Measurements from ENCODE around the gene PALLD. TPM values are rescaled to one million over a fixed set of nuclear protein-coding genes. Genes with fewer than 3 reads are reported as not detected.

Gene PALLD
- polyA plus RNA-seq, 1 donor from 2014 or later: 20.5 TPM

DNA sequence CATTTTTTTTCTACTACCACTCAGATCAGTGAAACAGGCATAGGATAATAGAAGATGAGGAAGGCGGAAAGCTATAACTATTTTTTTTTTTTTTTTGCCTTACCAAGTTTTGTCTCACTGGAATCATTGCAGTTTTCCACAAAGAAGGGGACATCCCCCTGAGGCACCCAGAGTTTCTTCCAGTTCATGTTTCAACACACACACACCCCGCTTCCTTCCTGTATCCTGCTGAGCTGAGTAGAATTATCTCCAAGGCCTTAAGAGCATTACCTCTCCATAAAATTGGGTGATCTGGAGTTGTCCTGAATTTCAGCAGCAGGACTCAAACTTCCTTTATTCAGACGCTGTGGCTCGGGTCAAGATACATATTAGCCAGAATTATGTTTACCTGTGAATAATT, 111.9 kb downstream of the PALLD start:
- Histone ChIP-seq H3K9ac (ENCODE audit: low read length) (no peak overlapping the region), H3K36me3 (ENCODE audit: insufficient read depth, low read length) (no peaks in the 10 kb centered on the region), H3F3A (ENCODE audit: insufficient read depth, low read length, poor library complexity, severe bottlenecking) (no peaks in the 10 kb centered on the region), H3K9me2 (ENCODE audit: insufficient read depth, low read length) (no peaks in the 10 kb centered on the region), H3K27ac (ENCODE audit: low read length) (no peak overlapping the region), H3K4me3 (ENCODE audit: low read length) (no peak overlapping the region), H4K20me1 (ENCODE audit: insufficient read depth) (no peaks in the 10 kb centered on the region), H3K79me2 (replicated peaks; ENCODE audit: insufficient read depth, low read length) (no peaks in the 10 kb centered on the region), H3K4me2 (ENCODE audit: low read length) (no peak overlapping the region), H3K27me3 (ENCODE audit: insufficient read depth, low read depth, low read length) (no peaks in the 10 kb centered on the region), H3K9me3 (ENCODE audit: low read length) (no peaks in the 10 kb centered on the region), H2AFZ (ENCODE audit: low read depth, low read length) (no peak overlapping the region)
- TF ChIP-seq SMC3 (conservative IDR thresholded peaks at IDR 0.05; ENCODE audit: poor library complexity) (no peak), MXI1 (conservative IDR thresholded peaks at IDR 0.05; ENCODE audit: poor library complexity, severe bottlenecking) (no peak), TAF1 (IDR thresholded peaks at IDR 0.05; ENCODE audit: low read depth) (no peak), EZH2 (IDR thresholded peaks at IDR 0.05; ENCODE audit: borderline replicate concordance, insufficient read depth, low read length, poor library complexity, severe bottlenecking) (no peak), EP300 (conservative IDR thresholded peaks at IDR 0.05; ENCODE audit: poor library complexity, severe bottlenecking) (no peak), POLR2AphosphoS5 (IDR thresholded peaks at IDR 0.05) (no peak), RAD21 (conservative IDR thresholded peaks at IDR 0.05) (no peak)
- TF ChIP-seq, protein P1, sequence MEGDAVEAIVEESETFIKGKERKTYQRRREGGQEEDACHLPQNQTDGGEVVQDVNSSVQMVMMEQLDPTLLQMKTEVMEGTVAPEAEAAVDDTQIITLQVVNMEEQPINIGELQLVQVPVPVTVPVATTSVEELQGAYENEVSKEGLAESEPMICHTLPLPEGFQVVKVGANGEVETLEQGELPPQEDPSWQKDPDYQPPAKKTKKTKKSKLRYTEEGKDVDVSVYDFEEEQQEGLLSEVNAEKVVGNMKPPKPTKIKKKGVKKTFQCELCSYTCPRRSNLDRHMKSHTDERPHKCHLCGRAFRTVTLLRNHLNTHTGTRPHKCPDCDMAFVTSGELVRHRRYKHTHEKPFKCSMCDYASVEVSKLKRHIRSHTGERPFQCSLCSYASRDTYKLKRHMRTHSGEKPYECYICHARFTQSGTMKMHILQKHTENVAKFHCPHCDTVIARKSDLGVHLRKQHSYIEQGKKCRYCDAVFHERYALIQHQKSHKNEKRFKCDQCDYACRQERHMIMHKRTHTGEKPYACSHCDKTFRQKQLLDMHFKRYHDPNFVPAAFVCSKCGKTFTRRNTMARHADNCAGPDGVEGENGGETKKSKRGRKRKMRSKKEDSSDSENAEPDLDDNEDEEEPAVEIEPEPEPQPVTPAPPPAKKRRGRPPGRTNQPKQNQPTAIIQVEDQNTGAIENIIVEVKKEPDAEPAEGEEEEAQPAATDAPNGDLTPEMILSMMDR (IDR thresholded peaks at IDR 0.05; ENCODE audit: poor library complexity, severe bottlenecking): no peak
- TF ChIP-seq, protein P2, sequence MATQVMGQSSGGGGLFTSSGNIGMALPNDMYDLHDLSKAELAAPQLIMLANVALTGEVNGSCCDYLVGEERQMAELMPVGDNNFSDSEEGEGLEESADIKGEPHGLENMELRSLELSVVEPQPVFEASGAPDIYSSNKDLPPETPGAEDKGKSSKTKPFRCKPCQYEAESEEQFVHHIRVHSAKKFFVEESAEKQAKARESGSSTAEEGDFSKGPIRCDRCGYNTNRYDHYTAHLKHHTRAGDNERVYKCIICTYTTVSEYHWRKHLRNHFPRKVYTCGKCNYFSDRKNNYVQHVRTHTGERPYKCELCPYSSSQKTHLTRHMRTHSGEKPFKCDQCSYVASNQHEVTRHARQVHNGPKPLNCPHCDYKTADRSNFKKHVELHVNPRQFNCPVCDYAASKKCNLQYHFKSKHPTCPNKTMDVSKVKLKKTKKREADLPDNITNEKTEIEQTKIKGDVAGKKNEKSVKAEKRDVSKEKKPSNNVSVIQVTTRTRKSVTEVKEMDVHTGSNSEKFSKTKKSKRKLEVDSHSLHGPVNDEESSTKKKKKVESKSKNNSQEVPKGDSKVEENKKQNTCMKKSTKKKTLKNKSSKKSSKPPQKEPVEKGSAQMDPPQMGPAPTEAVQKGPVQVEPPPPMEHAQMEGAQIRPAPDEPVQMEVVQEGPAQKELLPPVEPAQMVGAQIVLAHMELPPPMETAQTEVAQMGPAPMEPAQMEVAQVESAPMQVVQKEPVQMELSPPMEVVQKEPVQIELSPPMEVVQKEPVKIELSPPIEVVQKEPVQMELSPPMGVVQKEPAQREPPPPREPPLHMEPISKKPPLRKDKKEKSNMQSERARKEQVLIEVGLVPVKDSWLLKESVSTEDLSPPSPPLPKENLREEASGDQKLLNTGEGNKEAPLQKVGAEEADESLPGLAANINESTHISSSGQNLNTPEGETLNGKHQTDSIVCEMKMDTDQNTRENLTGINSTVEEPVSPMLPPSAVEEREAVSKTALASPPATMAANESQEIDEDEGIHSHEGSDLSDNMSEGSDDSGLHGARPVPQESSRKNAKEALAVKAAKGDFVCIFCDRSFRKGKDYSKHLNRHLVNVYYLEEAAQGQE (IDR thresholded peaks at IDR 0.05; ENCODE audit: borderline replicate concordance): no peak

DNA sequence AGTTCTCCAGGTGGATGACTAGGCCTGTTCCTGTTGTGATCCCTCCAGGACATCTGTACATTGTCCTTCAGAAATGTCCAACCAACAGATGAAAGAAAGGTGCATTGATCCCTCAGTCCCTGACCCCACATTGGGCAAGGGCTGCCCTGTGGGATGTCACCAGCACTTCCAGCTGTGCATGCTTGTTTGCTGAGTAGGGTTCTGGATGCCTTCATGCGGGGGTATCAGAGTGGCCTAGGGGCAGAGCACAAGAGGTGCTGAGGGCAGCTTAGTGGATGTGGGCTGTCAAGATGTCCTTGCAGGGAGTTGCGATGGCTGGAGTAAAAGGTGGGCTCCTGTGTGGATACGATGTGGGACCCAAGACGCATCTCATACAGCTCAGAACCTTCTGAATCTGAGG, 112.5 kb downstream of the PALLD start:
- TF ChIP-seq TAF1 (IDR thresholded peaks at IDR 0.05; ENCODE audit: low read depth) (no peak), POLR2AphosphoS5 (IDR thresholded peaks at IDR 0.05) (no peak), SMC3 (conservative IDR thresholded peaks at IDR 0.05; ENCODE audit: poor library complexity) (no peak), MXI1 (conservative IDR thresholded peaks at IDR 0.05; ENCODE audit: poor library complexity, severe bottlenecking) (no peak), EZH2 (IDR thresholded peaks at IDR 0.05; ENCODE audit: borderline replicate concordance, insufficient read depth, low read length, poor library complexity, severe bottlenecking) (no peak), RAD21 (conservative IDR thresholded peaks at IDR 0.05) (no peak), EP300 (conservative IDR thresholded peaks at IDR 0.05; ENCODE audit: poor library complexity, severe bottlenecking) (no peak)
- TF ChIP-seq, protein P2 (IDR thresholded peaks at IDR 0.05; ENCODE audit: borderline replicate concordance): no peak
- TF ChIP-seq, protein P1 (IDR thresholded peaks at IDR 0.05; ENCODE audit: poor library complexity, severe bottlenecking): no peak
- H3F3A ChIP-seq (ENCODE audit: insufficient read depth, low read length, poor library complexity, severe bottlenecking): no peaks in the 10 kb centered on the region

More for the DNA sequence above, 112.5 kb downstream of the PALLD start:
- no peaks in the 10 kb centered on the region for H3K27me3 ChIP-seq (ENCODE audit: insufficient read depth, low read depth, low read length)
- no peak overlapping the region for H3K9ac ChIP-seq (ENCODE audit: low read length)
- no peak overlapping the region for H3K27ac ChIP-seq (ENCODE audit: low read length)
- H3K4me2 ChIP-seq (ENCODE audit: low read length): no peak overlapping the region
- H3K4me3 ChIP-seq (ENCODE audit: low read length): no peak overlapping the region
- no peaks in the 10 kb centered on the region for H4K20me1 ChIP-seq (ENCODE audit: insufficient read depth)
- no peaks in the 10 kb centered on the region for H3K79me2 ChIP-seq (replicated peaks; ENCODE audit: insufficient read depth, low read length)
- no peak overlapping the region for H2AFZ ChIP-seq (ENCODE audit: low read depth, low read length)
- no peaks in the 10 kb centered on the region for H3K9me3 ChIP-seq (ENCODE audit: low read length)
- no peaks in the 10 kb centered on the region for H3K9me2 ChIP-seq (ENCODE audit: insufficient read depth, low read length)
- H3K36me3 ChIP-seq (ENCODE audit: insufficient read depth, low read length): no peaks in the 10 kb centered on the region
